GM23338 (cell line): Measurements from ENCODE around the gene PRSS8. TPM values are rescaled to one million over a fixed set of nuclear protein-coding genes. Genes with fewer than 3 reads are reported as not detected.

Source experiments
- CREB1 ChIP-seq: fragments of 250-450 bp; sonication (Bioruptor Pico); IDR thresholded peaks from 2 replicates; pipeline ENCODE4 v1.5.0; 2020; ENCODE audit warnings: low read depth, mild to moderate bottlenecking, moderate library complexity
- CTCF ChIP-seq, 2 experiments: fragments of 200-600 bp in 1 of 2; sonication (generic) in 1 of 2; conservative IDR thresholded peaks; 2 replicates each; pipeline versions ENCODE4 v1.5.1 to v1.6.1; 2016 to 2017; ENCODE audit warnings: antibody characterized with exemption in 2 of 2, low read depth in 2 of 2, mild to moderate bottlenecking in 2 of 2, moderate library complexity in 1 of 2
- ETS1 ChIP-seq: IDR thresholded peaks from 2 replicates; pipeline ENCODE4 v1.6.1; 2016; ENCODE audit warnings: antibody characterized with exemption
- EZH2 ChIP-seq: fragments of 200-600 bp; sonication (generic); IDR thresholded peaks from one replicate; pipeline ENCODE4 v1.8.0; 2017; ENCODE audit warnings: antibody characterized with exemption, mild to moderate bottlenecking, low read depth; ENCODE audit not compliant: unreplicated experiment
- EZH2phosphoT487 ChIP-seq: fragments of 200-600 bp; sonication (generic); IDR thresholded peaks from one replicate; pipeline ENCODE4 v1.8.1; 2018; ENCODE audit warnings: antibody characterized with exemption; ENCODE audit not compliant: unreplicated experiment
- JUNB ChIP-seq: IDR thresholded peaks from one replicate; pipeline ENCODE4 v1.6.1; 2016; ENCODE audit warnings: antibody characterized with exemption; ENCODE audit not compliant: unreplicated experiment
- NANOG ChIP-seq: IDR thresholded peaks from 2 replicates; pipeline ENCODE4 v1.6.1; 2016; ENCODE audit warnings: antibody characterized with exemption, borderline replicate concordance
- POLR2AphosphoS5 ChIP-seq: IDR thresholded peaks from 2 replicates; pipeline ENCODE4 v1.6.1; 2016; ENCODE audit warnings: antibody characterized with exemption, low read depth
- REST ChIP-seq: IDR thresholded peaks from one replicate; pipeline ENCODE4 v1.6.1; 2018; ENCODE audit warnings: antibody characterized with exemption; ENCODE audit not compliant: unreplicated experiment
- ZNF114 ChIP-seq: fragments of 250-450 bp; sonication (Bioruptor Pico); IDR thresholded peaks from 2 replicates; pipeline ENCODE4 v1.5.0; 2020; ENCODE audit warnings: mild to moderate bottlenecking, moderate library complexity
- ZNF331 ChIP-seq: fragments of 250-450 bp; sonication (Bioruptor Pico); IDR thresholded peaks from 2 replicates; pipeline ENCODE4 v1.5.0; 2020; ENCODE audit warnings: low read depth, mild to moderate bottlenecking, moderate library complexity
- ZNF462 ChIP-seq: fragments of 250-450 bp; sonication (Bioruptor Pico); IDR thresholded peaks from 2 replicates; pipeline ENCODE4 v1.5.0; 2020; ENCODE audit warnings: mild to moderate bottlenecking, moderate library complexity
- polyA plus RNA-seq: library from polyadenylated mRNA; unstranded; fragments of >200 nt; fragmentation: Nextera tagmentation; extraction: Ambion mirVana; gene quantifications from 2 replicates; pipeline ENCODE4 v1.2.1, GENCODE V29; 2016
- total RNA-seq: library from RNA; depleted of rRNA; stranded (reverse); fragments of >200 nt; shearing (Covaris generic); gene quantifications from 2 replicates; pipeline ENCODE4 v1.2.3, GENCODE V29; 2014

Gene PRSS8
- total and polyA plus RNA-seq, 2 experiments from 2014 or later, result 65.3 to 75.9 TPM

DNA sequence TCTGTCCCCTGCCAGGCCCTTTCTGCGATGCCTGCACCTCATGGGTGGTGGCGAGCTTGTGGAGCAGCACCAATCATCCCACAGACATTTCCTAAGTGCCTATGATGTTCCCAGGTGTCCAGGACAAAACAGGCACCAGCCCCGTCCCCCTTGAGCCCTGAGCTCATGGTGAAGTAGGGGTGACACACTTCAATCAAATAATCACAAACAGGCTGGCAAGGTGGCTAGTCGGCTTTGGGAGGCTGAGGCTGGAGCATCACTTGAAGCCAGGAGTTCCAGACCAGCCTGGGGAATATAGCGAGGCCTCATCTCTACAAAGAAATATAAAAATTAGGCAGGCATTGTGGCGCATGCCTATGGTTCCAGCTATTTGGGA lies 748 bp upstream of the PRSS8 start (continued):
- no peak for TF ChIP-seq ZNF462
- no peak for TF ChIP-seq JUNB
- TF ChIP-seq NANOG, result no peak
- TF ChIP-seq EZH2, result no peak
- no peak for TF ChIP-seq CTCF (conservative IDR thresholded peaks at IDR 0.05; ENCODE audit: low read depth in 2 of 2)
- TF ChIP-seq ETS1, result no peak
- no peak for TF ChIP-seq REST
- TF ChIP-seq POLR2AphosphoS5, result no peak
- no peak for TF ChIP-seq ZNF331
- TF ChIP-seq ZNF114 (CRISPR knock-in tag), result no peak
- no peak for TF ChIP-seq EZH2phosphoT487
- no peak for TF ChIP-seq CREB1 (CRISPR knock-in tag)
